ENCODE measurements around the gene CC2D1A.

DNA sequence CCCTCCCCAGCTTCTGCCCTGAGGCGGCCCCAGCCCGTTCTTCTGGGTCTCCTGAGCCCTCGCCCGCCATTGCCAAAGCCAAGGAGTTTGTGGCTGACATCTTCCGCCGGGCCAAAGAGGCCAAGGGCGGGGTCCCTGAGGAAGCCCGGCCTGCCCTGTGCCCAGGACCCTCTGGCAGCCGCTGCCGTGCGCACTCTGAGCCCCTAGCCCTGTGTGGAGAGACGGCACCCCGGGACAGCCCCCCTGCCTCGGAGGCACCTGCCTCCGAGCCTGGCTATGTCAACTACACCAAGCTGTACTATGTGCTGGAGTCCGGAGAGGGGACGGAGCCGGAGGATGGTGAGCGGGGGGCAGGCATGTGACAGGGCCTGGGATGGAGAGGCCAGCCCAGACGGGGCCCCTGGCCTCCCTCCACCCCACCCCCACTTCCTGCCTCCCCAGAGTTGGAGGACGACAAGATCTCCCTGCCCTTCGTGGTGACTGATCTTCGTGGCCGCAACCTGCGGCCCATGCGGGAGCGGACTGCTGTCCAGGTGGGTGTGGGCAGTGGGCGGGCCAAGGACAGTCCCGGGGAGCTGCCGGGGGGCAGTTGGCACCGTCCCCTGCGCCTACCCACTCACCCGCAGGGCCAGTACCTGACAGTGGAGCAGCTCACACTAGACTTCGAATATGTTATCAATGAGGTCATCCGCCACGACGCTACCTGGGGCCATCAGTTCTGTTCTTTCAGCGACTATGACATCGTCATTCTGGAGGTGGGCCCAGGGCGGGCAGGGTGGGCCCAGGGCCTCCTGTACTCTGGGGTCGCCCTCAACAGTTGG, 53.4 kb downstream of the CC2D1A start:
- TF ChIP-seq, protein P1, sequence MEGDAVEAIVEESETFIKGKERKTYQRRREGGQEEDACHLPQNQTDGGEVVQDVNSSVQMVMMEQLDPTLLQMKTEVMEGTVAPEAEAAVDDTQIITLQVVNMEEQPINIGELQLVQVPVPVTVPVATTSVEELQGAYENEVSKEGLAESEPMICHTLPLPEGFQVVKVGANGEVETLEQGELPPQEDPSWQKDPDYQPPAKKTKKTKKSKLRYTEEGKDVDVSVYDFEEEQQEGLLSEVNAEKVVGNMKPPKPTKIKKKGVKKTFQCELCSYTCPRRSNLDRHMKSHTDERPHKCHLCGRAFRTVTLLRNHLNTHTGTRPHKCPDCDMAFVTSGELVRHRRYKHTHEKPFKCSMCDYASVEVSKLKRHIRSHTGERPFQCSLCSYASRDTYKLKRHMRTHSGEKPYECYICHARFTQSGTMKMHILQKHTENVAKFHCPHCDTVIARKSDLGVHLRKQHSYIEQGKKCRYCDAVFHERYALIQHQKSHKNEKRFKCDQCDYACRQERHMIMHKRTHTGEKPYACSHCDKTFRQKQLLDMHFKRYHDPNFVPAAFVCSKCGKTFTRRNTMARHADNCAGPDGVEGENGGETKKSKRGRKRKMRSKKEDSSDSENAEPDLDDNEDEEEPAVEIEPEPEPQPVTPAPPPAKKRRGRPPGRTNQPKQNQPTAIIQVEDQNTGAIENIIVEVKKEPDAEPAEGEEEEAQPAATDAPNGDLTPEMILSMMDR (IDR thresholded peaks at IDR 0.05): no peak
- TF ChIP-seq POLR2AphosphoS5 (IDR thresholded peaks at IDR 0.05) (no peak), POLR2A (IDR thresholded peaks at IDR 0.05) (no peak)

All from prostate gland (tissue), 2 donors.